IMR-90 (cell line): ENCODE results near the gene PIP5K1B. TPM values are rescaled to one million over a fixed set of nuclear protein-coding genes. Genes with fewer than 3 reads are reported as not detected.

ENCODE experiments used
- ATAC-seq: fragments of 200-7000 bp; cut with Tn5 transposase; 2 replicates; pipeline ENCODE4 v1.9.1; 2020; ENCODE audit warnings: low read depth, mild to moderate bottlenecking, moderate library complexity
- BruUV-seq: library from RNA; stranded (reverse); fragments of 400-500 nt; replicated peaks from 2 replicates; lab custom pipeline; 2021; lab: Mats Ljungman, UMichigan
- CTCF ChIA-PET: fragments of 300-600 bp; formaldehyde crosslinking; extraction: SDS; loops from one replicate; lab custom pipeline; 2021; ENCODE audit warnings: antibody characterized with exemption; lab: Yijun Ruan, JAX
- POLR2A ChIA-PET: fragments of 300-600 bp; sonication (Branson Sonifier 250); formaldehyde crosslinking; loops from one replicate; lab custom pipeline; 2022; ENCODE audit warnings: antibody characterized with exemption; ENCODE audit not compliant: unreplicated experiment; lab: Charles Lee
- DNase-seq: peaks from one replicate; pipeline ENCODE4 v3.0.0; 2013
- H2AFZ ChIP-seq: replicated peaks from 2 replicates; pipeline ENCODE3; 2013; ENCODE audit warnings: low read length, mild to moderate bottlenecking; ENCODE audit not compliant: poor library complexity
- H2AK5ac ChIP-seq: 2 replicates; pipeline ENCODE4 v1.6.1; 2013; ENCODE audit warnings: low read depth, low read length, inconsistent platforms
- H2AK9ac ChIP-seq: replicated peaks from 2 replicates; pipeline ENCODE3; 2013; ENCODE audit warnings: mild to moderate bottlenecking, low read depth, low read length, moderate library complexity; ENCODE audit not compliant: poor library complexity
- H2BK120ac ChIP-seq: 2 replicates; pipeline ENCODE4 v1.6.1; 2013; ENCODE audit warnings: low read depth, low read length, inconsistent platforms
- H2BK15ac ChIP-seq: 3 replicates; pipeline ENCODE4 v1.6.1; 2013; ENCODE audit warnings: low read depth, low read length, inconsistent platforms
- H2BK20ac ChIP-seq: 2 replicates; pipeline ENCODE4 v1.6.1; 2013; ENCODE audit warnings: low read depth, mild to moderate bottlenecking, inconsistent platforms, low read length, moderate library complexity
- H2BK5ac ChIP-seq: 2 replicates; pipeline ENCODE4 v1.6.1; 2013; ENCODE audit warnings: mild to moderate bottlenecking, low read depth, low read length, inconsistent platforms; ENCODE audit not compliant: poor library complexity, severe bottlenecking
- H3K14ac ChIP-seq: replicated peaks from 2 replicates; pipeline ENCODE4 v1.6.1; 2013; ENCODE audit warnings: low read depth, low read length, inconsistent platforms
- H3K18ac ChIP-seq: 2 replicates; pipeline ENCODE4 v1.6.1; 2013; ENCODE audit warnings: low read depth, low read length, control low read depth
- H3K23ac ChIP-seq: 2 replicates; pipeline ENCODE4 v1.6.1; 2013; ENCODE audit warnings: low read depth, low read length, inconsistent platforms
- H3K27ac ChIP-seq: 2 replicates; pipeline ENCODE4 v1.5.1; 2013; ENCODE audit warnings: mild to moderate bottlenecking, control low read depth, low read length; ENCODE audit not compliant: insufficient read depth
- H3K27me3 ChIP-seq: 2 replicates; pipeline ENCODE4 v1.6.1; 2013; ENCODE audit warnings: low read length; ENCODE audit not compliant: control insufficient read depth, insufficient read depth
- H3K36me3 ChIP-seq: 2 replicates; pipeline ENCODE4 v1.6.1; 2013; ENCODE audit warnings: low read length, mixed read lengths; ENCODE audit not compliant: control insufficient read depth, insufficient read depth
- H3K4ac ChIP-seq: 2 replicates; pipeline ENCODE4 v1.6.1; 2013; ENCODE audit warnings: low read depth, low read length, inconsistent platforms
- H3K4me1 ChIP-seq: 2 replicates; pipeline ENCODE4 v1.6.1; 2013; ENCODE audit warnings: low read length, mixed read lengths; ENCODE audit not compliant: control insufficient read depth, insufficient read depth
- H3K4me2 ChIP-seq: 2 replicates; pipeline ENCODE4 v1.6.1; 2013; ENCODE audit warnings: low read depth, mild to moderate bottlenecking, control low read depth, low read length, moderate library complexity
- H3K4me3 ChIP-seq: 2 replicates; pipeline ENCODE4 v1.5.1; 2013; ENCODE audit warnings: low read depth, mild to moderate bottlenecking, control low read depth, low read length, moderate library complexity; ENCODE audit not compliant: insufficient read depth
- H3K56ac ChIP-seq: 2 replicates; pipeline ENCODE4 v1.6.1; 2013; ENCODE audit warnings: low read length, inconsistent platforms; ENCODE audit not compliant: insufficient read depth; ENCODE audit errors: extremely low read depth
- H3K79me1 ChIP-seq, 2 experiments: 2 replicates each; pipeline ENCODE4 v1.6.1; 2013; ENCODE audit warnings: low read length in 2 of 2, inconsistent platforms in 1 of 2, low read depth in 1 of 2
- H3K9ac ChIP-seq: 2 replicates; pipeline ENCODE4 v1.6.1; 2013; ENCODE audit warnings: low read depth, low read length, control low read depth
- H3K9me1 ChIP-seq: 2 replicates; pipeline ENCODE4 v1.6.1; 2013; ENCODE audit warnings: low read length, inconsistent platforms; ENCODE audit not compliant: insufficient read depth
- H3K9me3 ChIP-seq: 2 replicates; pipeline ENCODE4 v1.6.1; 2013; ENCODE audit warnings: low read length; ENCODE audit not compliant: control insufficient read depth, insufficient read depth
- H4K20me1 ChIP-seq: 2 replicates; pipeline ENCODE4 v1.6.1; 2013; ENCODE audit warnings: low read length, inconsistent platforms; ENCODE audit not compliant: insufficient read depth
- H4K5ac ChIP-seq: 2 replicates; pipeline ENCODE4 v1.6.1; 2013; ENCODE audit warnings: mild to moderate bottlenecking, low read depth, low read length, control low read depth
- H4K8ac ChIP-seq, 2 experiments: 2 replicates each; pipeline ENCODE4 v1.6.1; 2013; ENCODE audit warnings: low read depth in 2 of 2, low read length in 2 of 2, control low read depth in 1 of 2, inconsistent platforms in 1 of 2
- H4K91ac ChIP-seq: 2 replicates; pipeline ENCODE4 v1.6.1; 2013; ENCODE audit warnings: low read depth, low read length, inconsistent platforms; ENCODE audit not compliant: insufficient read depth
- BHLHE40 ChIP-seq: fragments of 150-350 bp; IDR thresholded peaks from 2 replicates; pipeline ENCODE4 v1.6.1; 2016; ENCODE audit warnings: mild to moderate bottlenecking, low read depth, low read length
- CEBPB ChIP-seq: IDR thresholded peaks from 2 replicates; pipeline ENCODE4 v1.6.1; 2012; ENCODE audit warnings: low read depth, low read length, improper control_type of control experiment
- CHD1 ChIP-seq: IDR thresholded peaks from 2 replicates; pipeline ENCODE4 v1.6.1; 2012; ENCODE audit warnings: low read depth, low read length, improper control_type of control experiment
- CTCF ChIP-seq: conservative IDR thresholded peaks from 2 replicates; pipeline ENCODE4 v1.5.1; 2012; ENCODE audit warnings: mild to moderate bottlenecking, low read depth, low read length, improper control_type of control experiment
- ELK1 ChIP-seq: fragments of 150-350 bp; IDR thresholded peaks from 2 replicates; pipeline ENCODE4 v1.6.1; 2016; ENCODE audit warnings: low read depth, mild to moderate bottlenecking, low read length, moderate library complexity, borderline replicate concordance
- FOS ChIP-seq: fragments of 150-350 bp; IDR thresholded peaks from 2 replicates; pipeline ENCODE4 v1.6.1; 2016; ENCODE audit warnings: low read depth, low read length
- MAFK ChIP-seq: IDR thresholded peaks from 2 replicates; pipeline ENCODE4 v1.6.1; 2012; ENCODE audit warnings: low read depth, low read length, improper control_type of control experiment
- MAZ ChIP-seq: IDR thresholded peaks from 2 replicates; pipeline ENCODE4 v1.6.1; 2012; ENCODE audit warnings: low read depth, mild to moderate bottlenecking, low read length, improper control_type of control experiment, moderate library complexity, borderline replicate concordance
- MXI1 ChIP-seq: IDR thresholded peaks from 2 replicates; pipeline ENCODE4 v1.6.1; 2012; ENCODE audit warnings: low read depth, mild to moderate bottlenecking, low read length, moderate library complexity, borderline replicate concordance
- NFE2L2 ChIP-seq: fragments of 150-350 bp; IDR thresholded peaks from 2 replicates; pipeline ENCODE4 v1.6.1; 2016; ENCODE audit warnings: low read depth, mild to moderate bottlenecking, low read length
- RAD21 ChIP-seq: IDR thresholded peaks from 2 replicates; pipeline ENCODE4 v1.6.1; 2012; ENCODE audit warnings: low read length, improper control_type of control experiment
- RCOR1 ChIP-seq: IDR thresholded peaks from 2 replicates; pipeline ENCODE4 v1.6.1; 2012; ENCODE audit warnings: mild to moderate bottlenecking, low read length, improper control_type of control experiment; ENCODE audit not compliant: insufficient replicate concordance
- RFX5 ChIP-seq: IDR thresholded peaks from 2 replicates; pipeline ENCODE4 v1.8.0; 2012; ENCODE audit warnings: low read depth, mild to moderate bottlenecking, low read length, moderate library complexity
- SMC3 ChIP-seq: fragments of 150-350 bp; IDR thresholded peaks from 2 replicates; pipeline ENCODE4 v1.6.1; 2016; ENCODE audit warnings: low read depth, mild to moderate bottlenecking, antibody characterized with exemption, low read length, moderate library complexity
- USF2 ChIP-seq: fragments of 150-350 bp; IDR thresholded peaks from 2 replicates; pipeline ENCODE4 v1.6.1; 2017; ENCODE audit warnings: mild to moderate bottlenecking, antibody characterized with exemption, low read length, low read depth
- WGBS, 2 experiments: methylation state at CpG; one replicate each; pipeline versions ENCODE4 v1.1.5 to v1.1.7; 2013; ENCODE audit warnings: missing lambda C conversion rate in 2 of 2; ENCODE audit not compliant: insufficient read length in 1 of 2; ENCODE audit errors: extremely low coverage in 2 of 2; 5-methylcytosine and 5-hydroxymethylcytosine counted together
- dilution Hi-C: fragments of 300-500 bp; cut with HindIII; formaldehyde crosslinking; loops from one replicate; pipeline ENCODE4 v1.14.3; 2018; ENCODE audit warnings: low sequenced_read_pairs; ENCODE audit not compliant: unreplicated experiment
- in situ Hi-C: fragments of 300-500 bp; cut with MboI; formaldehyde crosslinking; loops from 3 replicates; pipeline ENCODE4 v1.14.3; 2019; ENCODE audit warnings: low sequenced_read_pairs, inconsistent platforms, mixed read lengths
- intact Hi-C: fragments of 100-400 bp; cut with micrococcal nuclease; formaldehyde crosslinking; loops from 2 replicates; pipeline ENCODE4 v1.10.0; 2022
- polyA plus RNA-seq, 3 experiments: library from polyadenylated mRNA; depleted of rRNA; stranded (reverse); fragments of >200 nt; gene quantifications; 2 replicates each; pipeline ENCODE4 v1.2.3, GENCODE V29; 2012; ENCODE audit warnings: low replicate concordance in 1 of 3
- total RNA-seq: library from RNA; depleted of rRNA; stranded (reverse); fragments of >200 nt; gene quantifications from 2 replicates; pipeline ENCODE4 v1.2.3, GENCODE V29; 2012

Gene PIP5K1B
- total and polyA plus RNA-seq, 2 of the 4 experiments (the other 2 are of a cell fraction) = not detected

- ChIA-PET POLR2A (no interaction called here), CTCF (no interaction called here)
- ATAC-seq = no peak
- no peak overlapping the region for H3K4me2 ChIP-seq
- H4K20me1 ChIP-seq = no peaks in the 10 kb centered on the region
- no peak overlapping the region for H2AK5ac ChIP-seq
- H2BK120ac ChIP-seq = no peak overlapping the region
- no peak overlapping the region for H4K91ac ChIP-seq
- H3K23ac ChIP-seq = no peak overlapping the region
- dilution Hi-C loops = no loop called here
- no peak overlapping the region for H2BK15ac ChIP-seq
- no peaks in the 10 kb centered on the region for H3K36me3 ChIP-seq
- 40% methylated on average over 2 of the region's 5 CpGs; no CpG with 5 or more reads in 1 of the 2 experiments for WGBS, 2 experiments
- H3K18ac ChIP-seq = no peak overlapping the region
- in situ Hi-C loops = no loop called here
- no peak overlapping the region for H2AFZ ChIP-seq
- H2BK20ac ChIP-seq = no peak overlapping the region
- H4K5ac ChIP-seq = no peak overlapping the region
- H2AK9ac ChIP-seq = no peak overlapping the region
- no peak overlapping the region for H2BK5ac ChIP-seq
- H3K14ac ChIP-seq = no peak overlapping the region
- DNase-seq = no peak
- H3K4me1 ChIP-seq = no peaks in the 10 kb centered on the region
- BruUV-seq = no TSS peak
- H3K4me3 ChIP-seq = no peak overlapping the region
- no peak overlapping the region for H3K27ac ChIP-seq
- no peak overlapping the region for H3K56ac ChIP-seq
- TF ChIP-seq RAD21 (no peak), BHLHE40 (no peak), CEBPB (no peak), NFE2L2 (no peak), MAFK (no peak), USF2 (no peak), SMC3 (no peak), RCOR1 (no peak), CHD1 (no peak), ELK1 (no peak), MXI1 (no peak), MAZ (no peak), CTCF (no peak), FOS (no peak), RFX5 (no peak)
- no peaks in the 10 kb centered on the region for H3K9me1 ChIP-seq
- no peaks in the 10 kb centered on the region for H3K9me3 ChIP-seq
- H3K79me1 ChIP-seq = no peaks in the 10 kb centered on the region
- H4K8ac ChIP-seq = no peak overlapping the region
- no peaks in the 10 kb centered on the region; the same call in 1 of the 2 replicates for H3K27me3 ChIP-seq
- H3K9ac ChIP-seq = no peak overlapping the region
- intact Hi-C loops = no loop called here
- no peak overlapping the region for H3K4ac ChIP-seq
Observed at GRCh38 chr9:68876273-68876672, 171.2 kb downstream of the PIP5K1B start.
